Fibroblast of lung (primary cell): ENCODE data around the gene STX5.

Experiments used
- EZH2 ChIP-seq: IDR thresholded peaks from 2 replicates; pipeline ENCODE4 v1.5.1; 2012; ENCODE audit warnings: low read length, control low read depth, mild to moderate bottlenecking; ENCODE audit errors: missing control alignments
- TF ChIP-seq, protein P1 (sequence below), 2 donors: IDR thresholded peaks in 1 of 2; conservative IDR thresholded peaks in 1 of 2; 1 replicate in 1 of 2; 2 replicates in 1 of 2; pipeline ENCODE4 v1.5.1; 2011 to 2012; ENCODE audit warnings: low read length in 2 of 2, control low read depth in 1 of 2, inconsistent platforms in 1 of 2, low read depth in 1 of 2, mild to moderate bottlenecking in 1 of 2

DNA sequence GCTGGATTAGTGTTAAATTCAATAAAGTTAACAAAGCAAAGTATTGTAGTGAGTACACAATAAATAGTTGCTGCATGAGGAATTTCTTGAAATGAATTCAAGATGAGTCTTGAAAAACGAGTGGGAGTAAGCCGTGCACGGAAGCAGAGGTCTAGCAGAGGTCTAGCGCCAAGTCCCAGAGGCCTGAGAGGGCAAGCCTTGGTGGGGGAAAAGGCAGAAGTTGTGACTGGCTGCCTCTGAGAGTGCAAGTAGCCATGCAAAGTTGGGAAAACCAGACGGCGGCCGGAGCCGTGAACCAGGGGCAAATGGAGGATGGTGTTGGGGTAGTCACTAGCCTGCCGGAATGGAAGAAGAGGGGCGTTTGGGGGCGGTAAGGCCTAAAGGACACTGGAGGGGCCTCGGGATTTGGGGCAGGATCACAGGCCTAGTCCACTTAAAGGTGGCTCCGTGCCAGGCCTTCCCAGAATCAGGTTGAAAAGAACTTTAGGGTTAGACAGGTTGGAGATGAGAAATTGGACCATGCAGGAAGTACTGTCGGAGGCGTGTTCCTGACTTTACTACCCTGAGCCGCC is 48.5 kb upstream of the STX5 start:
- TF ChIP-seq EZH2: no peak
- TF ChIP-seq, protein P1, sequence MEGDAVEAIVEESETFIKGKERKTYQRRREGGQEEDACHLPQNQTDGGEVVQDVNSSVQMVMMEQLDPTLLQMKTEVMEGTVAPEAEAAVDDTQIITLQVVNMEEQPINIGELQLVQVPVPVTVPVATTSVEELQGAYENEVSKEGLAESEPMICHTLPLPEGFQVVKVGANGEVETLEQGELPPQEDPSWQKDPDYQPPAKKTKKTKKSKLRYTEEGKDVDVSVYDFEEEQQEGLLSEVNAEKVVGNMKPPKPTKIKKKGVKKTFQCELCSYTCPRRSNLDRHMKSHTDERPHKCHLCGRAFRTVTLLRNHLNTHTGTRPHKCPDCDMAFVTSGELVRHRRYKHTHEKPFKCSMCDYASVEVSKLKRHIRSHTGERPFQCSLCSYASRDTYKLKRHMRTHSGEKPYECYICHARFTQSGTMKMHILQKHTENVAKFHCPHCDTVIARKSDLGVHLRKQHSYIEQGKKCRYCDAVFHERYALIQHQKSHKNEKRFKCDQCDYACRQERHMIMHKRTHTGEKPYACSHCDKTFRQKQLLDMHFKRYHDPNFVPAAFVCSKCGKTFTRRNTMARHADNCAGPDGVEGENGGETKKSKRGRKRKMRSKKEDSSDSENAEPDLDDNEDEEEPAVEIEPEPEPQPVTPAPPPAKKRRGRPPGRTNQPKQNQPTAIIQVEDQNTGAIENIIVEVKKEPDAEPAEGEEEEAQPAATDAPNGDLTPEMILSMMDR (conservative IDR thresholded peaks at IDR 0.05 in 1 of 2, IDR thresholded peaks at IDR 0.05 in 1 of 2; ENCODE audit: low read depth in 1 of 2, low read length in 2 of 2): no peak
